ENCODE results near the gene EP400.

EP400 gene

GRCh38 chr12:131923260-131923659 is 26.5 kb upstream of the EP400 start:
- DNase-seq (ENCODE audit: low read depth), result no peak
- H3K4me3 ChIP-seq (ENCODE audit: low read depth, low read length), result no peak overlapping the region

GRCh38 chr12:131927110-131928079 is 22.3 kb upstream of the EP400 start:
- H3K4me3 ChIP-seq (ENCODE audit: low read depth, low read length), result no peak overlapping the region
- DNase-seq (ENCODE audit: low read depth), result no peak

- no peak for DNase-seq (ENCODE audit: low read depth)
- H3K4me3 ChIP-seq (ENCODE audit: low read depth, low read length), result peak overlapping the region; percentile 93
Measured at GRCh38 chr12:131928080-131928710, 21.5 kb upstream of the EP400 start.

- peak; percentile 78 for DNase-seq (ENCODE audit: low read depth)
- H3K4me3 ChIP-seq (ENCODE audit: low read depth, low read length), result peak within 1 kb of the TSS; percentile 93
Measured at GRCh38 chr12:131928711-131929580, 20.8 kb upstream of the EP400 start, which contains the start of gene PUS1. Gene PUS1 (plus strand): TSS chr12:131929276. CDS start chr12:131929723, 447 bp downstream.

GRCh38 chr12:131929581-131930456 is 19.9 kb upstream of the EP400 start:
- H3K4me3 ChIP-seq (ENCODE audit: low read depth, low read length), result peak overlapping the region; percentile 93
- no peak for DNase-seq (ENCODE audit: low read depth)

GRCh38 chr12:131930510-131930909 is 19.2 kb upstream of the EP400 start:
- peak overlapping the region; percentile 93 for H3K4me3 ChIP-seq (ENCODE audit: low read depth, low read length)

GRCh38 chr12:131933387-131933786 is 16.4 kb upstream of the EP400 start:
- H3K4me3 ChIP-seq (ENCODE audit: low read depth, low read length), result no peak overlapping the region
- no peak for DNase-seq (ENCODE audit: low read depth)

More at GRCh38 chr12:131930510-131930909, 19.2 kb upstream of the EP400 start:
- DNase-seq (ENCODE audit: low read depth), result no peak

GRCh38 chr12:131934535-131934934 is 15.2 kb upstream of the EP400 start:
- no peak overlapping the region for H3K4me3 ChIP-seq (ENCODE audit: low read depth, low read length)
- no peak for DNase-seq (ENCODE audit: low read depth)

- no peak for DNase-seq (ENCODE audit: low read depth)
- no peak overlapping the region for H3K4me3 ChIP-seq (ENCODE audit: low read depth, low read length)
Measured at GRCh38 chr12:131938082-131938481, 11.7 kb upstream of the EP400 start.

- no peak for DNase-seq (ENCODE audit: low read depth)
- H3K4me3 ChIP-seq (ENCODE audit: low read depth, low read length), result no peak overlapping the region
Measured at GRCh38 chr12:131939007-131939406, 10.7 kb upstream of the EP400 start.

- no peak overlapping the region for H3K4me3 ChIP-seq (ENCODE audit: low read depth, low read length)
- DNase-seq (ENCODE audit: low read depth), result no peak
Measured at GRCh38 chr12:131940141-131940547, 9.6 kb upstream of the EP400 start.

- DNase-seq (ENCODE audit: low read depth), result no peak
- no peak overlapping the region for H3K4me3 ChIP-seq (ENCODE audit: low read depth, low read length)
Measured at GRCh38 chr12:131941116-131941986, 8.4 kb upstream of the EP400 start.

- no peak overlapping the region for H3K4me3 ChIP-seq (ENCODE audit: low read depth, low read length)
Measured at GRCh38 chr12:131941987-131942341, 7.8 kb upstream of the EP400 start.

GRCh38 chr12:131942671-131943070 is 7.1 kb upstream of the EP400 start:
- no peak overlapping the region for H3K4me3 ChIP-seq (ENCODE audit: low read depth, low read length)
- DNase-seq (ENCODE audit: low read depth), result no peak

More at GRCh38 chr12:131941987-131942341, 7.8 kb upstream of the EP400 start:
- no peak for DNase-seq (ENCODE audit: low read depth)

- no peak overlapping the region for H3K4me3 ChIP-seq (ENCODE audit: low read depth, low read length)
- no peak for DNase-seq (ENCODE audit: low read depth)
Measured at GRCh38 chr12:131943389-131943788, 6.4 kb upstream of the EP400 start.

- no peak for DNase-seq (ENCODE audit: low read depth)
- H3K4me3 ChIP-seq (ENCODE audit: low read depth, low read length), result no peak overlapping the region
Measured at GRCh38 chr12:131943876-131944275, 5.9 kb upstream of the EP400 start.

GRCh38 chr12:131944601-131945251 is 5.0 kb upstream of the EP400 start:
- DNase-seq (ENCODE audit: low read depth), result no peak
- H3K4me3 ChIP-seq (ENCODE audit: low read depth, low read length), result no peak overlapping the region
